Activated CD8-positive, alpha-beta T cell treated with anti-CD3 and anti-CD28 coated beads for 36 hours (primary cell): ENCODE measurements around the gene AMBP. TPM values are rescaled to one million over a fixed set of nuclear protein-coding genes. Genes with fewer than 3 reads are reported as not detected.

Source experiments
- ATAC-seq: fragments of 200-7000 bp; cut with Tn5 transposase; one replicate; pipeline ENCODE4 v1.10.0; 2021; ENCODE audit warnings: mild to moderate bottlenecking, moderate library complexity
- CTCF ChIA-PET: fragments of 350-600 bp; sonication (Branson Sonifier 250); formaldehyde crosslinking; loops from one replicate; lab custom pipeline; 2021; ENCODE audit warnings: antibody characterized with exemption; lab: Charles Lee
- POLR2A ChIA-PET: fragments of 350-600 bp; sonication (Branson Sonifier 250); formaldehyde crosslinking; loops from one replicate; lab custom pipeline; 2021; ENCODE audit warnings: antibody characterized with exemption; lab: Charles Lee
- DNase-seq: peaks from one replicate; pipeline ENCODE4 v3.0.0-alpha.2; 2020
- H3K27ac Mint-ChIP-seq: one replicate; pipeline ENCODE4 v1.8.0; 2021; ENCODE audit warnings: mild to moderate bottlenecking, mixed read lengths
- H3K27me3 Mint-ChIP-seq: one replicate; pipeline ENCODE4 v1.8.0; 2021; ENCODE audit warnings: mixed read lengths
- H3K36me3 Mint-ChIP-seq: one replicate; pipeline ENCODE4 v1.8.0; 2021; ENCODE audit warnings: low read depth, mixed read lengths
- H3K4me1 Mint-ChIP-seq: one replicate; pipeline ENCODE4 v1.8.0; 2021; ENCODE audit warnings: low read depth, mixed read lengths
- H3K4me3 Mint-ChIP-seq: one replicate; pipeline ENCODE4 v1.8.0; 2021; ENCODE audit warnings: mild to moderate bottlenecking, moderate library complexity, mixed read lengths
- H3K9me3 Mint-ChIP-seq: one replicate; pipeline ENCODE4 v1.8.0; 2021; ENCODE audit warnings: mixed read lengths
- CTCF ChIP-seq: fragments of 200-600 bp; IDR thresholded peaks from one replicate; pipeline ENCODE4 v1.8.0; 2022; ENCODE audit warnings: antibody characterized with exemption, mild to moderate bottlenecking
- intact Hi-C: fragments of 100-400 bp; cut with micrococcal nuclease; formaldehyde crosslinking; loops from one replicate; pipeline ENCODE4 v1.10.0; 2022
- total RNA-seq, 2 experiments: library from RNA; stranded (reverse); gene quantifications; one replicate each; pipeline ENCODE4 v1.2.3, GENCODE V29; 2021

AMBP gene
- total RNA-seq, 2 experiments from 2014 or later, result not detected

DNA sequence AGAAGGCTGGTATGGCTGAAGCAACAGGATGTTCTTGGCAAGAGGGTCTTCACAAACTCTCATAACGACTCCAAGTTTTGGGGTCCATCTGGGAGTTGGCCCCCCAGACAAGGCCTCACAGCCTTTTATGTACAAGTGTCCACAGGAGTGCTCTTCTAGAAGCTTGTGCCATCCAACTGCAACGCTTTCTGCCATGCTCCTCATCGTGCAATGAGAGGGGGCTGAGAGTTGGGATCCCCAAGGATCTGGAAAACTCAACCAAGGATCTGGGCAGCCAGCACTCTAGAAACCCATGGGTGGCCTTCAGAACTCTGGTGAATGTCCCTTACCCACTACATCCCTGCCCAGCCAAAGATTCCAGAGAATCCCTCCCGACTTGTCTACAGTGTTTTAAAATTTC, 8.5 kb upstream of the AMBP start:
- H3K9me3 Mint-ChIP-seq, result no peaks in the 10 kb centered on the region
- intact Hi-C loops, result no loop called here
- peaks cover 1% of the 10 kb centered on the region for H3K27me3 Mint-ChIP-seq
- H3K36me3 Mint-ChIP-seq, result no peaks in the 10 kb centered on the region
- POLR2A ChIA-PET, result no interaction called here
- ATAC-seq (no peak), DNase-seq (no peak)
- CTCF ChIA-PET, result no interaction called here
- TF ChIP-seq CTCF, result no peak
- no peak overlapping the region for H3K4me3 Mint-ChIP-seq
- no peaks in the 10 kb centered on the region for H3K4me1 Mint-ChIP-seq
- H3K27ac Mint-ChIP-seq, result no peak overlapping the region

GRCh38 chr9:114086009-114086408, 7.9 kb upstream of the AMBP start:
- intact Hi-C loops, result no loop called here
- no peak for ATAC-seq
- Mint-ChIP-seq H3K27ac (no peak overlapping the region), H3K27me3 (peaks cover 1% of the 10 kb centered on the region), H3K36me3 (no peaks in the 10 kb centered on the region), H3K4me1 (no peaks in the 10 kb centered on the region), H3K4me3 (no peak overlapping the region), H3K9me3 (no peaks in the 10 kb centered on the region)
- ChIA-PET CTCF (interaction anchor here (5.3 kb wide), 1 partner anchor 205 kb away, joined by 45 read pairs; no protein-coding TSS in a partner anchor), POLR2A (no interaction called here)
- TF ChIP-seq CTCF, result no peak
- DNase-seq, result no peak

GRCh38 chr9:114085387-114085789, 7.3 kb upstream of the AMBP start:
- no peaks in the 10 kb centered on the region for H3K36me3 Mint-ChIP-seq
- no peak overlapping the region for H3K4me3 Mint-ChIP-seq
- DNase-seq (no peak), ATAC-seq (no peak)
- H3K4me1 Mint-ChIP-seq, result no peaks in the 10 kb centered on the region
- ChIA-PET CTCF (interaction anchor here (0.6 to 5.3 kb wide), 4 partner anchors 24 to 223 kb away, joined by 3 to 58 read pairs (median 24); no protein-coding TSS in a partner anchor), POLR2A (no interaction called here)
- H3K27ac Mint-ChIP-seq, result no peak overlapping the region
- intact Hi-C loops, result no loop called here
- TF ChIP-seq CTCF, result no peak
- H3K27me3 Mint-ChIP-seq, result no peaks in the 10 kb centered on the region
- H3K9me3 Mint-ChIP-seq, result no peaks in the 10 kb centered on the region

DNA sequence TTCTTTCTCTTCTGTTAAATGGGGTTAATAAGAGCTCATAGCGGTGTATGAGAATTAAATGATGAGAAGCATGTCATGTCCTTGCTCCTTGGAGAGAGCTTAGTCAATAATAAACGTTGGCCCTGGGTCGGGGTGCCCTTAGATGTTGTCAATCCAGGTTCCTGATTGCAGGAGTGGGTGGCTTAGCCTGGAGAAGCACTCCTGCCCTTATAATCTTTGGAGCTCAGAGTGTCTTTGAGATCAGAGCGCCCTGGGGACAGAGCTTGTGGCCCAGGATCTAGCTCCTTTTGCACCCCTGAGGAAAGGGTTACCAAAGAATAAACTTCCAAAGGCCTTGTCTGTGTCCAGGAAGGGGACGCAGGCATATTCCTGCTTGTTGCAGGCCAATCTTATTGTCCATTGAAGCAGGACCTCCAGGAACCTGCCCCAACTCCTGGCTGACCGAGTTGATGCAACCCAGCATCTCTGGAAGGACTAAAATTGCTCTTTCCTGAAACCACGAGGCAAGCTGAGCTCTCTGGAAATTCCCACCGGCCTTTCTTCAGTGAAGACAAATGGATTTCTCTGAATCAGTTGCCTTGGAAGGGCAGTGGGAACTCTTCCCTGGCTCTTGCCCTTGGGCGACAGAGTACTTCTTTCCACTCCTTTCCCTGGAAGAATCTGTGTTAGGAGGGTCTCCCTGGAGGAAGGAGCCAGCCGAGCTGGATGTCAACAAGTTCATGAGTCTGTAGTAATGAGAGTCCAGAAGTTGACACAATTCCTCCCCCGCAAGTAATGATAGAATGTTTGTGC, 6.4 kb upstream of the AMBP start:
- H3K27ac Mint-ChIP-seq, result no peak overlapping the region

More for the DNA sequence above, 6.4 kb upstream of the AMBP start:
- no peak for TF ChIP-seq CTCF
- H3K27me3 Mint-ChIP-seq, result no peaks in the 10 kb centered on the region
- no peak overlapping the region for H3K4me3 Mint-ChIP-seq
- H3K36me3 Mint-ChIP-seq, result no peaks in the 10 kb centered on the region
- DNase-seq (no peak), ATAC-seq (no peak)
- ChIA-PET CTCF (interaction anchor here (1.2 to 5.3 kb wide), 8 partner anchors 10 to 224 kb away, joined by 3 to 58 read pairs (median 6); partner anchors contain the start of gene COL27A1), POLR2A (no interaction called here)
- H3K4me1 Mint-ChIP-seq, result no peaks in the 10 kb centered on the region
- intact Hi-C loops, result loop anchor here (5.0 kb wide), 1 partner anchor 208 kb away; no protein-coding TSS in a partner anchor
- H3K9me3 Mint-ChIP-seq, result no peaks in the 10 kb centered on the region
